Upper lobe of right lung (tissue), 1 donor: ENCODE results near the gene HLA-G. TPM values are rescaled to one million over a fixed set of nuclear protein-coding genes. Genes with fewer than 3 reads are reported as not detected.

ENCODE experiments used
- ATAC-seq: fragments of 200-7000 bp; cut with Tn5 transposase; one replicate; pipeline ENCODE4 v1.9.1; 2020; ENCODE audit warnings: mild to moderate bottlenecking, moderate library complexity
- DNase-seq: peaks from one replicate; pipeline ENCODE4 v3.0.0-alpha.2; 2020
- H3K27ac ChIP-seq: fragments of 200-600 bp; one replicate; pipeline ENCODE4 v1.8.0; 2022
- H3K27me3 ChIP-seq: fragments of 200-600 bp; one replicate; pipeline ENCODE4 v1.8.0; 2022; ENCODE audit warnings: mild to moderate bottlenecking
- H3K36me3 ChIP-seq: fragments of 200-600 bp; one replicate; pipeline ENCODE4 v1.8.0; 2022
- H3K4me1 ChIP-seq: fragments of 200-600 bp; one replicate; pipeline ENCODE4 v1.8.0; 2022
- H3K4me3 ChIP-seq: fragments of 200-600 bp; one replicate; pipeline ENCODE4 v1.8.0; 2022; ENCODE audit warnings: mild to moderate bottlenecking
- H3K9me3 ChIP-seq: fragments of 200-600 bp; one replicate; pipeline ENCODE4 v1.8.0; 2022
- CTCF ChIP-seq: fragments of 200-600 bp; IDR thresholded peaks from one replicate; pipeline ENCODE4 v1.8.0; 2022; ENCODE audit warnings: antibody characterized with exemption
- intact Hi-C: fragments of 100-400 bp; cut with DNase I; formaldehyde crosslinking; loops from one replicate; pipeline ENCODE4 v1.11.0; 2022
- total RNA-seq: library from RNA; stranded (reverse); fragmentation: NEBNext Ultra II Directional; extraction: Animal tissue kit (Norgen Biotek cat#: 25700); gene quantifications from one replicate; pipeline ENCODE4 v1.2.1, GENCODE V29; 2021
- donor health status: DM: no; HTN: yes; CAD: no; lungs with severe emphysema.

Gene HLA-G
- total RNA-seq, 1 donor from 2014 or later = 1.6 TPM

- intact Hi-C loops = loop anchor here (5.0 kb wide), 1 partner anchor 167 kb away; no protein-coding TSS in a partner anchor
- no peak overlapping the region for H3K27ac ChIP-seq
- H3K27me3 ChIP-seq = peaks cover 28% of the 10 kb centered on the region
- no peaks in the 10 kb centered on the region for H3K4me1 ChIP-seq
- ATAC-seq = no peak
- no peak for TF ChIP-seq CTCF
- H3K36me3 ChIP-seq = no peaks in the 10 kb centered on the region
- H3K9me3 ChIP-seq = no peaks in the 10 kb centered on the region
- no peak overlapping the region for H3K4me3 ChIP-seq
- DNase-seq = no peak
These were observed 17.9 kb downstream of the HLA-G start for GRCh38 chr6:29845405-29846006.

- intact Hi-C loops = loop anchor here (5.0 kb wide), 1 partner anchor 164 kb away; no protein-coding TSS in a partner anchor
- H3K27ac ChIP-seq = no peak overlapping the region
- H3K4me1 ChIP-seq = no peaks in the 10 kb centered on the region
- H3K9me3 ChIP-seq = no peaks in the 10 kb centered on the region
- H3K36me3 ChIP-seq = no peaks in the 10 kb centered on the region
- peak; percentile 90 for DNase-seq
- H3K27me3 ChIP-seq = peaks cover 36% of the 10 kb centered on the region
- ATAC-seq = peak; percentile 97
- H3K4me3 ChIP-seq = no peak overlapping the region
- TF ChIP-seq CTCF = peak; percentile 95
These were observed 20.4 kb downstream of the HLA-G start for GRCh38 chr6:29847871-29848630.

GRCh38 chr6:29850011-29850553 lies 22.5 kb downstream of the HLA-G start:
- Histone ChIP-seq H3K27me3 (peaks cover 36% of the 10 kb centered on the region), H3K4me1 (no peaks in the 10 kb centered on the region), H3K27ac (no peak overlapping the region), H3K36me3 (no peaks in the 10 kb centered on the region), H3K9me3 (no peaks in the 10 kb centered on the region), H3K4me3 (no peak overlapping the region)
- TF ChIP-seq CTCF = no peak
- ATAC-seq (peak; percentile 25), DNase-seq (no peak)
- intact Hi-C loops = no loop called here

GRCh38 chr6:29851190-29851589 lies 23.6 kb downstream of the HLA-G start:
- ATAC-seq = no peak
- Histone ChIP-seq H3K9me3 (no peaks in the 10 kb centered on the region), H3K36me3 (no peaks in the 10 kb centered on the region), H3K27ac (no peak overlapping the region), H3K27me3 (peaks cover 36% of the 10 kb centered on the region), H3K4me3 (no peak overlapping the region), H3K4me1 (no peaks in the 10 kb centered on the region)
- intact Hi-C loops = no loop called here
- DNase-seq = no peak
- TF ChIP-seq CTCF = no peak

GRCh38 chr6:29853245-29853644 lies 25.6 kb downstream of the HLA-G start:
- intact Hi-C loops = no loop called here
- no peak for TF ChIP-seq CTCF
- no peaks in the 10 kb centered on the region for H3K4me1 ChIP-seq
- H3K4me3 ChIP-seq = no peak overlapping the region
- peaks cover 28% of the 10 kb centered on the region for H3K27me3 ChIP-seq
- no peak for DNase-seq
- H3K27ac ChIP-seq = no peak overlapping the region
- no peaks in the 10 kb centered on the region for H3K9me3 ChIP-seq
- no peaks in the 10 kb centered on the region for H3K36me3 ChIP-seq
- peak; percentile 50 for ATAC-seq
